Measurements from ENCODE around the gene NLRP3. TPM values are rescaled to one million over a fixed set of nuclear protein-coding genes. Genes with fewer than 3 reads are reported as not detected.

NLRP3 gene
- total RNA-seq, 1 experiment from 2014 or later: 0.33 TPM

DNA sequence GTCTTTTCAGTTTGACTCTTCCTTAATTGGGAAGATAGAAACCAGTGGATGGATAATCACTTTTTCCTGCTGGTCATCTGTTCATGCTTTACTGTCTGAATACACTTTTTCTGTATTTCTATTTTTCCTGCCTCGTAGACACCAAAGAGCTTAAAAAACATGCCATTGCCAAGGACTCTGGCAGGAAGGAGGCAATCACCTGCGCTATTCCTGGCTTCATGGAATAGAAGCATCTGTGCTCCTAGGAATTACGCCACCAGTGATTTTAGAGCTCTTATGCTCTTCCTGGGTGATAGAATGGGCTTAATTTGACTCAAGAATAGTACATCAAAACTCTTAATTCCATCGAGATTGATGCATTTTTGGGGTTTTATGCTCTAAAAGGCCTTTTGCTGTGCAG is 26.2 kb downstream of the NLRP3 start:
- ChIA-PET POLR2A (interaction anchor here (0.6 kb wide), 1 partner anchor 29 kb away, joined by 3 read pairs; no protein-coding TSS in a partner anchor), CTCF (no interaction called here)
- H3K27me3 ChIP-seq (ENCODE audit: control insufficient read depth, insufficient read depth, low read length): no peaks in the 10 kb centered on the region
- intact Hi-C loops (cut with micrococcal nuclease; ENCODE audit: unreplicated experiment): no loop called here
- no peak overlapping the region for H3K27ac ChIP-seq (ENCODE audit: low read length)
- no TSS peak for BruUV-seq (replicated peaks)
- TF ChIP-seq TCF7L2 (IDR thresholded peaks at IDR 0.05; ENCODE audit: low read depth, low read length) (no peak), POLR2AphosphoS5 (IDR thresholded peaks at IDR 0.05; ENCODE audit: low read depth, low read length) (no peak), REST (IDR thresholded peaks at IDR 0.05; ENCODE audit: insufficient read depth in 1 of 2, low read depth in 2 of 2, low read length in 1 of 2) (no peak), CTCF (IDR thresholded peaks at IDR 0.05) (no peak), SIN3A (IDR thresholded peaks at IDR 0.05; ENCODE audit: borderline replicate concordance, insufficient read depth, low read depth, low read length) (no peak)
- H3K9me3 ChIP-seq (ENCODE audit: control insufficient read depth, insufficient read depth, low read depth, low read length): no peaks in the 10 kb centered on the region
- H3K36me3 ChIP-seq (ENCODE audit: control insufficient read depth, insufficient read depth, low read length): no peaks in the 10 kb centered on the region
- no peak for DNase-seq (ENCODE audit: low read depth, low spot score)
- no peak overlapping the region for H3K4me3 ChIP-seq (ENCODE audit: low read depth in 2 of 2, low read length in 2 of 2)
- in situ Hi-C loops (cut with HindIII; ENCODE audit: low pct_unique_long_range_greater_than_20kb, low sequenced_read_pairs): no loop called here
- ATAC-seq: no peak
- H3K4me1 ChIP-seq (ENCODE audit: control insufficient read depth, insufficient read depth, low read length): no peaks in the 10 kb centered on the region

GRCh38 chr1:247443641-247444040 is 27.7 kb downstream of the NLRP3 start:
- DNase-seq (ENCODE audit: low read depth, low spot score) (no peak), ATAC-seq (no peak)
- Histone ChIP-seq H3K27ac (ENCODE audit: low read length) (no peak overlapping the region), H3K4me3 (ENCODE audit: low read depth in 2 of 2, low read length in 2 of 2) (no peak overlapping the region), H3K4me1 (ENCODE audit: control insufficient read depth, insufficient read depth, low read length) (no peaks in the 10 kb centered on the region), H3K27me3 (ENCODE audit: control insufficient read depth, insufficient read depth, low read length) (no peaks in the 10 kb centered on the region), H3K36me3 (ENCODE audit: control insufficient read depth, insufficient read depth, low read length) (no peaks in the 10 kb centered on the region), H3K9me3 (ENCODE audit: control insufficient read depth, insufficient read depth, low read depth, low read length) (no peaks in the 10 kb centered on the region)
- BruUV-seq (replicated peaks): no TSS peak
- in situ Hi-C loops (cut with HindIII; ENCODE audit: low pct_unique_long_range_greater_than_20kb, low sequenced_read_pairs) (no loop called here), intact Hi-C loops (cut with micrococcal nuclease; ENCODE audit: unreplicated experiment) (no loop called here)
- TF ChIP-seq TCF7L2 (IDR thresholded peaks at IDR 0.05; ENCODE audit: low read depth, low read length) (no peak), CTCF (IDR thresholded peaks at IDR 0.05) (no peak), REST (IDR thresholded peaks at IDR 0.05; ENCODE audit: insufficient read depth in 1 of 2, low read depth in 2 of 2, low read length in 1 of 2) (no peak), POLR2AphosphoS5 (IDR thresholded peaks at IDR 0.05; ENCODE audit: low read depth, low read length) (no peak), SIN3A (IDR thresholded peaks at IDR 0.05; ENCODE audit: borderline replicate concordance, insufficient read depth, low read depth, low read length) (no peak)
- ChIA-PET POLR2A (no interaction called here), CTCF (no interaction called here)
